ENCODE measurements around the gene PIGR.

The PIGR gene

GRCh38 chr1:206960676-206961386, 14.6 kb upstream of the PIGR start:
- DNase-seq (ENCODE audit: low read depth in 3 of 3): no peak

GRCh38 chr1:206958144-206958543, 11.9 kb upstream of the PIGR start:
- no peak for DNase-seq (ENCODE audit: low read depth in 3 of 3)

- DNase-seq (ENCODE audit: low read depth in 3 of 3): no peak
Observed at GRCh38 chr1:206957639-206958038, 11.4 kb upstream of the PIGR start.

DNA sequence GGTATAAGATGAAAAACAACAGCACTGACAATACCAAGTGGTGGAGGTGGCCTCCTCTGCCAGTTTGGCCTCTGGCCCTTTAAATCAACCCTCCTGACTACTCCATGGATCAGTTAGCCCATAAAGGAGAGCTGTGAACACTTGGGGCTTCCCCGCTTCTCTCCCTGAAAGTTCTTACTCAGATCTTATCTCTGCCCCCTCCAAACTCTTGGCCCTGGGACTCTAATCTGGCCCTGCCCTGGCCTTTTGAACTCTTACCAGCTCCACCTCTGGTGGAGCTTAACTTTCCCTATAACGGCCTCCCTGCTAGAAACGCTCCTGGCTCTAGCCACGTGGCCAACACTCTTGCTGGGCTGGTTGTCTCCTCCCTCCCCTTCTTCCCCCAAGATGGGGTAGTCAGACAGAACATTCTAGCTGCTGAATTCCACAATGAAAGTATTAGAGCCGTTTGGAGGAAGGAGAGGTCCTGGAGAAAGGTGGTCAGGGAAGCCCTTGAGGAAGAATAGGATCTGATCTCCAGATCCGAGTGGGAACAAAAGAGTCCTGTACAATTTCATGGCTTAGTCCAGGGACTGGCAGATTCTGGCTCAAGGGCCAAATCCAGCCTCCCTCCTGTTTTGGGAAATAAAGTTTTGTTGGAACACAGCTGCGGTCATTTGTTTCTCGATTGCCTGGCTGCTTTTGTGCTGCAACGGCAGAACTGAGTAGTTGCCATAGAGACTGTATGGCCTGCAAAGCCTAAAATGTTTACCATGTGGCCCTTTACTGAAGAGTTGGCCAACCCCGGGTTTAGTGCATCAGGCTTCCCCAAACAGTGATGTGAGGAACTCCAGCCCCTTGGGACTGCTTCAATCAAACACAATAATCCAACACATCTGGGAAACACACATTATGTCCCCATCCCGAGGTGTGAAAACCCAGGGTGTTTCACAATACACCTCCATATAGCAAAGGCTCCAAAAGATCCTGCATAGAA, 9.5 kb upstream of the PIGR start:
- no peak for DNase-seq (ENCODE audit: low read depth in 3 of 3)

- no peak for DNase-seq (ENCODE audit: low read depth in 3 of 3)
Observed at GRCh38 chr1:206954459-206955342, 8.4 kb upstream of the PIGR start.

DNA sequence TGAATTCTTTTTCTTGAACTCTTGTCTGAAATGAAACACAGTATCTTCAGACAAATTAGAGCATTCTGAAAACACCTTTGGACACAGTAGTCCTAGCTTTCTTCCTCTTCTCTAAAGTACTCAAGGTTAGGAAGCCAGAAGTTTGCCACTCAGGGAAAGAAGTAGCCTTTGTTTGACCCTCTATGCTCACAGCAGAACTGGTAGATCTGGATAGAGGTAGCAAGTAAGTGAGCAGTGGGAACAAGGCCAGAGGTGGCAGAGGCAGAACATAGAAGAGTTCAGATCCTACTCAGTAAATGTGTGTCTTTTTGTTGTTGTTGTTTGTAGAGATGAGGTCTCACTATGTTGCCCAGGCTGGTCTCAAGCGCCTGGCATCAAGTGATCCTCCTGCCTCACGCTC, 7.4 kb upstream of the PIGR start:
- no peak for DNase-seq (ENCODE audit: low read depth in 3 of 3)

- no peak for DNase-seq (ENCODE audit: low read depth in 3 of 3)
Observed at GRCh38 chr1:206953126-206953525, 6.9 kb upstream of the PIGR start.

GRCh38 chr1:206952171-206952570, 5.9 kb upstream of the PIGR start:
- no peak for DNase-seq (ENCODE audit: low read depth in 3 of 3)

DNA sequence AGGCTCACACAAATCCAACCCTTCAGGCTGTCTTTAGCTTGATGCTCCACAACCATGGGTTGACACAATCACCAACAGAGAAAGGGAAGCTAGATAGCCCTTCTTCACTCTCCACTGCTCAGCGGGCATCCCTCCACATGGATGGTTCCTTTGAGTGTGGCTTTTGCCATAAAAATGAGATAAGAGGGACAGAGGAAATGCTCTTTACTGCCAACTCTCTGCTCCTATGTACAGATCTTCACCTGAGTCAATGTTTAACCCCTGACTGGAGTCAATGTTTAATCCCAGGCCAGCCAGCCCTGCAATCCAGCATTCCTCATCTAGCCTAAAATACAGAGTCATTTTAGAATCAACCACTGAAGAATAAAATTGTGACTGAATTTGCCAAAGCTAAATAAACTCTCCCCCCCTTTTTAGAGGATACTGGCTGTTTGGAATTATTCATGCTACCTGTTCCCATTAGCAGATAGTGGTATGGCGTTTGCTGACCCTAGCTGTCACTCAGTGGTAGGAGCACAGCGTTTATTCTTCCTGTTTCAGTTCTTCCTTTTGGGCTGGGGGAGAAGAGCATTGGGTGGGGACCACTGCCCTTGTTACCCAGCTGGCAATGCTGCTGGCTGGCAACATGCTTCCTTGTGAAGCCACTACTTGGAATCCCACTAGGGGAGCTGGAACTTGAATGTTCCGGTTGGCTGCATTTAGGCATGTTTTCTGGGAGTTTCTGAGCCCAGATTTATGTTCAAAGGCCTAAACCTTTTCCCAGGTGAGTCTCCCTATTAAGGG, 5.2 kb upstream of the PIGR start:
- DNase-seq (ENCODE audit: low read depth in 3 of 3): no peak

- DNase-seq (ENCODE audit: low read depth in 3 of 3): no peak
Observed at GRCh38 chr1:206949641-206950040, 3.4 kb upstream of the PIGR start.

GRCh38 chr1:206949208-206949607, 2.9 kb upstream of the PIGR start:
- DNase-seq (ENCODE audit: low read depth in 3 of 3): no peak

GRCh38 chr1:206947255-206947654, 989 bp upstream of the PIGR start:
- DNase-seq (ENCODE audit: low read depth in 3 of 3): no peak

- DNase-seq (ENCODE audit: low read depth in 3 of 3): no peak
Observed at GRCh38 chr1:206945779-206946178, 487 bp downstream of the PIGR start.

DNA sequence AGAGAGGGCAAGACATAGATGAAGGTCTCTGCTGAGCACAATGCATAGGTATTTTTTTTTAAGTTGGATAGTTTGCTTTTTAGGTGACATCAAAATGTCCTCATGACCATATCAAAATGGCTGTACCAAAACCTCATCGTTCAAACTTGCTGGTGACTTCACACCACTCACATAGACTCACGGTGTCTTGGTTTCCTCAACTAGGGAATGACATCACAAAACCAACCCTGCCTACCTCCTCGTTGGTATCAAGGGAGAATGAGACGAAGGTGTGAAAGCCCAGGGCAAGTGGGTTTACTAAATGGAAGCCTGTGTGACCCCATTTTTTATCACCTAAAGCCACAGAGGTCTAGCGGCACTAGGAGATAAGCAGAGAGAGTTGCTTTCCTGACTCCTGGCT, 1.6 kb downstream of the PIGR start:
- no peak for DNase-seq (ENCODE audit: low read depth in 3 of 3)

DNA sequence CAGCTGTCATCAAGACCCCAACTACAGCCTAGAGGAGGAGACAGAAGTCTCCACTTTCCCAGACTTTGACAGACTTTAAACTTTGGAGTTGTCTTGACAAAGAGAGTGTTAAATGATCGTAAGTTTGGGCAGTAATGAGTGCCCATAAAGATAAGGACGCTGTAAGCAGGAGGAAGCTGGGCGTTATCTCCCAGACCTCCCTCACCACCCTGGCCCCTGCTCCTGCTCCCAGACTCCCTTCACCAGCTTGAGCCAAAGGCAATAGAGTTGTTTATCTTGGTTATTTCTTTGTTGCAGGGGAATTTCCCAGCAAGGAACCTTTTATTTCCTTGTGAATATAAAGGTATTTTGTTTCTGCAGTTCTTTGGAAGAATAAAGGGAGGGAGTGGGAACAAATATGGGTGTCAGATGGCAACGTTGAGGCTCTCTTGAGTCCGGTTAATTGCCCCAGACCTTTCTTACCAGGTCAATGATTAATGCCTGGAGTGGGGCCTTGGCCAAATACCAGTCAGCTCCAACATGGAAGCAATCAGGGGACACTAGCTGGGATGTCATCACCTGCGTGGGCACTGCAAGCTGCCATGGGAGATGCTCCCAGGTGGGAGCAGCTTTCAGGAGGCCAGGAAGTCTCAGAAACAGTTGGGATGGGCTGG, 4.4 kb downstream of the PIGR start:
- no peak for DNase-seq (ENCODE audit: low read depth in 3 of 3)

- no peak for DNase-seq (ENCODE audit: low read depth in 3 of 3)
Observed at GRCh38 chr1:206940588-206940936, 5.7 kb downstream of the PIGR start.

- no peak for DNase-seq (ENCODE audit: low read depth in 3 of 3)
Observed at GRCh38 chr1:206939841-206940587, 6.3 kb downstream of the PIGR start.

DNA sequence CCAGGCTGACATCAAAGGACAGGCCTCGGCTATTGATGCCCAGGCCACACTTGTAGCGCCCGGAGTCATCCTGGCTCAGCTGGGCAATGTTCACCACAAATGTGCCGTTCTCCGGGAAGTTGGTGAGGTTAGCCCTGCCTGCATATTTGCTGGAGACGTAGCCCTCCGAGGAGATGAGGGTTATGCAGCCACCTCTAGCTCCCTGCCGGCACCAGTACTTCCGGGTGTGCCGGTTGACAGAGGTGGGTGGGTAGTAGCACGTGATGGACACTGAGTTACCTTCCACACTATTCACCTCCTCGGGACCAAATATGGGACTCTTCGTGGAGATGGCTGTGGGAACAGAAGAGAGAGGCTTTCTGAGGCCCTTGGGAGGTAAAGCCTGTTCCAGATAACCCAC, 7.1 kb downstream of the PIGR start:
- no peak for DNase-seq (ENCODE audit: low read depth in 3 of 3)

- DNase-seq (ENCODE audit: low read depth in 3 of 3): no peak
Observed at GRCh38 chr1:206937425-206937824, 8.8 kb downstream of the PIGR start.

DNA sequence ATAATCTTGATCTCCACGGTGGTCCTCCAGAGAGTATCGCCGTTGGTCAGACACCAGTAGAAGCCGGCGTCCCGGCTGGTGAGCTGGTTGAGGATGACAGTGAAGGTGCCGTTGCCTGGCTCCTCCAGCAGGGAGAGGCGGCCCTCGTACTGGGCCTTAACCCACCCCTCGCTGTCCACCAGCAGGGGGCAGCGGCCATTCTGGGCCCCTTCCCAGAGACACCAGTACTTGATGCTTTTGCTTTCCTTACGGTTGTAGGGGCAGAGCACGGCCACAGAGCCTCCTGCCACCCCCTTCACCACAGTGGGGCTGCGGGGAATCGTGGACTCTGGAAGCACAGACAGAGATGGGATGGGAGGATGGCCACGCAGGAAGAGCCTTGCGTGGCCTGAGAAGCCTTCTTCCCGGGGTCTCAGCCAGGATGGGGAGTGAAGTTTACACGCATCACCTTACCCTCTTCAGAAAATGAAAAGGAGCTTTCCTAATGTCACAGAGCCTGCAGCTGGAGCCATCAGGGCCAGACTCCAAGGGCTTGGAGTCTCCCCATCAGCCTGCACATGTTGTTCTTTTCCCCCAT, 10.7 kb downstream of the PIGR start:
- DNase-seq (ENCODE audit: low read depth in 3 of 3): no peak

Data from stimulated activated CD4-positive, alpha-beta T cell treated with anti-CD3 and anti-CD28 coated beads, TNF-alpha, amount 100 ng/mL, for 4 hours (primary cell).